GM18502 (cell line): ENCODE data around the gene IGF2BP3.

Source experiments
- ATAC-seq: cut with Tn5 transposase; IDR thresholded peaks from one replicate; pipeline ENCODE4 v1.9.1; 2021; ENCODE audit warnings: mild to moderate bottlenecking; ENCODE audit not compliant: unreplicated experiment, poor library complexity

Gene IGF2BP3

GRCh38 chr7:23389701-23390100 is 80.6 kb downstream of the IGF2BP3 start:
- ATAC-seq: no peak

- no peak for ATAC-seq
Measured at GRCh38 chr7:23387583-23387982, 82.7 kb downstream of the IGF2BP3 start.

DNA sequence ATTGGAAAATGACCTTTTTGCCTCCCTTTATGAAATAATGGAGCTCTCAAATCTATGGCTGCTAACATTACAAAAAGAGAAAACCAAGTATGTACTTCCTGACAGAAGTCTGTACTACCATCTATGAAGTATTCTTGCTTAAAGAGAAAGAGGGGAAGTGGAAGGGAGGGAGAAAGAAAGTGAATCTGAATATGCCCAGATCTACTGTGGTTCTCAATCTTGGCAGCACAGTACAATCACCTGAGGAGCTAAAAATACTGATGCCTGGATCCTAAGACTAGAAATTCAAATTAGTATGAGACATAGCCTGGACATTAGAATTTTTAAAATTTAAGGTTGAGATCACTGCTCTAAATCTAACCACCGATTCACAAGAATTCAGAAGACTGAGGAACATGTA is 85.2 kb downstream of the IGF2BP3 start:
- ATAC-seq: peak; percentile 53

- no peak for ATAC-seq
Measured at GRCh38 chr7:23383225-23383624, 87.1 kb downstream of the IGF2BP3 start.

DNA sequence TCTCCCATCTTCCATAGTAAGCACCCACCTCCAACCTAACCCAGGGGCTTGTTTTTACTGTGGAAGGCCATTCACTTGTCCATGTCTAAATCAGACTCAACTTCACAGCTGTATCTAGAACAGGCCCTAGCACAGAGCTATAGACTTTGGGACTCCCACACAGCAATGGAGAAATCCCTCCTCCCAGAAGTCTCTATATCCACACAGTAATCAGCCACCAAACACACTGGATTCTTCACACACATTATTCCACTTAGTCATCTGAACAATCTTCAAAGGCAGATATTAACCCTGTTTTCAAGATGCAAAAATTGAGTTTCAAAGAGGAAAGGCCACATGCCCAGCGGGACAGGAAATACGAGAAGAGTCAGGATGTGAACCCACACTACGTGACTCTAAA is 89.3 kb downstream of the IGF2BP3 start:
- no peak for ATAC-seq

GRCh38 chr7:23380556-23380955 is 89.7 kb downstream of the IGF2BP3 start:
- ATAC-seq: no peak

- ATAC-seq: no peak
Measured at GRCh38 chr7:23378996-23379395, 91.3 kb downstream of the IGF2BP3 start.

DNA sequence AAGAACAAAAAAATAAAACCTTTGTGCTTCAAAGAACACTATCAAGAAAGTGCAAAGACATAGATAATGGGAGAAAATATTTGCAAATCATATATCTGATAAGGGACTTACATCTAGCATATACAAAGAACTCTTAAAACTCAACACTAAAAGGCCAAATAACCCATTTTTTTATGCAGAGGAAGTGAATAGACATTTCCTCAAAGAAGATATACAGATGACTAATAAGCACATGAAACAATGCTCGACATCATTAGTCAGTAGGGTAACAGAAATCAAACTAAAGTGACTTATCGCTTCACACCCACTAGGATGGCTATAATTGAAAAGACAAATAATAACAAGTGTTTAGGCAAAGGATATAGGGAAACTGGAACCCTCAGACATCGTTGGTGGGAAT is 93.2 kb downstream of the IGF2BP3 start:
- ATAC-seq: no peak

GRCh38 chr7:23373151-23374004 is 96.9 kb downstream of the IGF2BP3 start:
- peak; percentile 76 for ATAC-seq

DNA sequence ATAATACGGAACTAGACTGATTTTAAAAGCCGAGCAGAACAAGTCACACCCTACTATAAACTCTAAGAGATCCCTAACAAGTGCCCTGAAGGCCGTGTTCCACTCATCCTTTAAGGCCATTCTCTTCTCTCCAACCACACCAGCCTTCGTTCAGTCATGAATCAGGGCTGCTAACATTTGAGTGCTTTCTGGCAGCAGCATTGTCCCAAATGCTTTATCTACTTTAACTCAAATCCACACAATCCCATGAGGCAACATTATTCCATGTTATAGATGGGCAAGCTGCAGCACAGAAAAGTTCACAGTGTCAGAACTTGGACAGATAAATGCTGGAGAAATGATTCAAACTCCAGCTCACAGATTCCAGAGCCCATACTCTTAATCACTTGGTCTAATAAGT is 97.7 kb downstream of the IGF2BP3 start:
- no peak for ATAC-seq

- ATAC-seq: no peak
Measured at GRCh38 chr7:23371654-23372053, 98.6 kb downstream of the IGF2BP3 start.

GRCh38 chr7:23369695-23370404 is 100.4 kb downstream of the IGF2BP3 start:
- ATAC-seq: no peak

- no peak for ATAC-seq
Measured at GRCh38 chr7:23369100-23369499, 101.2 kb downstream of the IGF2BP3 start.

GRCh38 chr7:23358152-23358674 is 112.1 kb downstream of the IGF2BP3 start:
- ATAC-seq: no peak

GRCh38 chr7:23357190-23358093 is 112.8 kb downstream of the IGF2BP3 start:
- no peak for ATAC-seq

GRCh38 chr7:23356726-23357125 is 113.6 kb downstream of the IGF2BP3 start:
- ATAC-seq: peak; percentile 43

GRCh38 chr7:23356168-23356567 is 114.1 kb downstream of the IGF2BP3 start:
- no peak for ATAC-seq

DNA sequence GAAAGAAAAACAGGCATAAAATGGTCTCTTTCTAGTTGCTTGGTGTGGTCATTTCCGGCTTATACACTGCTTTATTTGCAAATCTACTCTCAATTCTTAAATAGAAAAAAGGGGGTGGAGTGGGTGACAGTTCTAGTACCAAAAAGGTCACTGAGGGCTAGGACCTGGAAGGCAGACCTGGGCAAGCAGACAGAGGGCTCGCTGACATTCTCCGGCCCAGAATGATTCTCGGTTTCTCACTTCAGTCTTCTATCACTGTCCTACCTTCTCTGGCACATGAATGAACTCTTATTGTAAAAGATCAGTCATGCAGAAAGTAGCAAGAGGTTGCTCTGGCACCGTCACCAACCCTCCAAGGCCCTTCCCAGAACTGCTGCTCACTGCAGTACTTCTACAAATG is 117.1 kb downstream of the IGF2BP3 start:
- peak; percentile 51 for ATAC-seq

DNA sequence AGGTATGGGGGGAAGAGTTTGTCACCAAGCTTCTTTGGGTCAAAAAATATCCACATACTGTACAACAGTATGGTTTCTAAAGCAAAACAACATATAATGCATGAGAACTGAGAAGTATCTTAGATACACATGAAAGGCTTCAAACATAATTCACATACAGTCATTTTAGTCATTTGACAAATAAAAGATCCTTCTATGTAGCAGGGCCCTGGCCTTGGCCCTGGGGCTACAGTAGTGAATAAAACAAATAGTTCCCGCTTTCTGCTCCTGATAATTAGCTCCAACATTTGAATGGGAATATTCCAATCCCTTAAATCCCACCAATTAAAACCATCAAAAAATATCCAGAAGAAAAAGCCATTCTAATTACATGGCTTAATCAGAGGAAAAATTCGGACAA is 119.8 kb downstream of the IGF2BP3 start:
- ATAC-seq: no peak

GRCh38 chr7:23349484-23350157 is 120.7 kb downstream of the IGF2BP3 start:
- ATAC-seq: no peak
